Measurements from ENCODE around the gene KCNS1.

The KCNS1 gene

GRCh38 chr20:45094201-45094600, 6.7 kb downstream of the KCNS1 start:
- no peak for TF ChIP-seq CTCF (IDR thresholded peaks at IDR 0.05)
- peaks cover 9 to 13% of the 10 kb centered on the region in 2 experiments for H3K4me1 ChIP-seq (ENCODE audit: control insufficient read depth in 1 of 2, insufficient read depth in 1 of 2, low read depth in 1 of 2, low read length in 1 of 2)
- H3K36me3 ChIP-seq = peaks cover 54% of the 10 kb centered on the region
- H3K27ac ChIP-seq = no peak overlapping the region
- H3K4me3 ChIP-seq (ENCODE audit: low read depth in 1 of 2, low read length in 1 of 2) = no peak overlapping the region
- peaks cover 33% of the 10 kb centered on the region for H3K27me3 ChIP-seq
- H3K9me3 ChIP-seq = no peaks in the 10 kb centered on the region

GRCh38 chr20:45092898-45093297, 8.0 kb downstream of the KCNS1 start:
- peaks cover 4 to 5% of the 10 kb centered on the region in 2 experiments for H3K4me1 ChIP-seq (ENCODE audit: control insufficient read depth in 1 of 2, insufficient read depth in 1 of 2, low read depth in 1 of 2, low read length in 1 of 2)
- peaks cover 20% of the 10 kb centered on the region for H3K27me3 ChIP-seq
- H3K36me3 ChIP-seq = peaks cover 65% of the 10 kb centered on the region
- no peak overlapping the region for H3K27ac ChIP-seq
- no peaks in the 10 kb centered on the region for H3K9me3 ChIP-seq
- no peak for TF ChIP-seq CTCF (IDR thresholded peaks at IDR 0.05)
- H3K4me3 ChIP-seq (ENCODE audit: low read depth in 1 of 2, low read length in 1 of 2) = no peak overlapping the region

GRCh38 chr20:45091366-45091765, 9.6 kb downstream of the KCNS1 start:
- Histone ChIP-seq H3K27me3 (peaks cover 4% of the 10 kb centered on the region), H3K27ac (no peak overlapping the region), H3K9me3 (no peaks in the 10 kb centered on the region), H3K4me3 (ENCODE audit: low read depth in 1 of 2, low read length in 1 of 2) (no peak overlapping the region), H3K36me3 (peaks cover 81% of the 10 kb centered on the region), H3K4me1 (ENCODE audit: control insufficient read depth in 1 of 2, insufficient read depth in 1 of 2, low read depth in 1 of 2, low read length in 1 of 2) (no peaks in the 10 kb centered on the region)
- TF ChIP-seq CTCF (IDR thresholded peaks at IDR 0.05) = no peak

- H3K27me3 ChIP-seq = no peaks in the 10 kb centered on the region
- no peak overlapping the region for H3K4me3 ChIP-seq (ENCODE audit: low read depth in 1 of 2, low read length in 1 of 2)
- H3K4me1 ChIP-seq (ENCODE audit: control insufficient read depth in 1 of 2, insufficient read depth in 1 of 2, low read depth in 1 of 2, low read length in 1 of 2) = no peaks in the 10 kb centered on the region
- TF ChIP-seq CTCF (IDR thresholded peaks at IDR 0.05) = no peak
- no peak overlapping the region for H3K27ac ChIP-seq
- H3K9me3 ChIP-seq = no peaks in the 10 kb centered on the region
- peaks cover 90% of the 10 kb centered on the region for H3K36me3 ChIP-seq
Measured at GRCh38 chr20:45090481-45090880, 10.4 kb downstream of the KCNS1 start.

- no peak overlapping the region for H3K27ac ChIP-seq
- H3K36me3 ChIP-seq = peaks cover 95% of the 10 kb centered on the region
- no peaks in the 10 kb centered on the region for H3K27me3 ChIP-seq
- no peaks in the 10 kb centered on the region for H3K4me1 ChIP-seq (ENCODE audit: control insufficient read depth in 1 of 2, insufficient read depth in 1 of 2, low read depth in 1 of 2, low read length in 1 of 2)
- no peak overlapping the region for H3K4me3 ChIP-seq (ENCODE audit: low read depth in 1 of 2, low read length in 1 of 2)
- no peaks in the 10 kb centered on the region for H3K9me3 ChIP-seq
- TF ChIP-seq CTCF (IDR thresholded peaks at IDR 0.05) = no peak
Measured at GRCh38 chr20:45088247-45088646, 12.7 kb downstream of the KCNS1 start.

- no peak overlapping the region for H3K27ac ChIP-seq
- H3K9me3 ChIP-seq = no peaks in the 10 kb centered on the region
- H3K27me3 ChIP-seq = no peaks in the 10 kb centered on the region
- TF ChIP-seq CTCF (IDR thresholded peaks at IDR 0.05) = no peak
- no peak overlapping the region for H3K4me3 ChIP-seq (ENCODE audit: low read depth in 1 of 2, low read length in 1 of 2)
- H3K36me3 ChIP-seq = peaks cover 95% of the 10 kb centered on the region
- no peaks in the 10 kb centered on the region for H3K4me1 ChIP-seq (ENCODE audit: control insufficient read depth in 1 of 2, insufficient read depth in 1 of 2, low read depth in 1 of 2, low read length in 1 of 2)
Measured at GRCh38 chr20:45087814-45088213, 13.1 kb downstream of the KCNS1 start.

Data from neutrophil (primary cell).